Stimulated activated CD8-positive, alpha-beta memory T cell treated with anti-CD3 and anti-CD28 coated beads, Interleukin-4, amount 100 ng/mL, for 48 hours (primary cell): ENCODE measurements around the gene LXN.
A peak's percentile ranks its signal among the peaks of the same experiment; 100 is the strongest.
"Not testable (repeated sequence)": the region's sequence is repeated elsewhere in the genome, so short reads cannot be mapped to it uniquely, and the experiment has no call there.

Source experiments
- DNase-seq: peaks from one replicate; pipeline ENCODE4 v3.0.0-alpha.2; 2020

Gene LXN, protein sequence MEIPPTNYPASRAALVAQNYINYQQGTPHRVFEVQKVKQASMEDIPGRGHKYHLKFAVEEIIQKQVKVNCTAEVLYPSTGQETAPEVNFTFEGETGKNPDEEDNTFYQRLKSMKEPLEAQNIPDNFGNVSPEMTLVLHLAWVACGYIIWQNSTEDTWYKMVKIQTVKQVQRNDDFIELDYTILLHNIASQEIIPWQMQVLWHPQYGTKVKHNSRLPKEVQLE

GRCh38 chr3:158672215-158673176 lies at the start of gene LXN:
TSS of gene LXN (minus strand) at chr3:158672648. CDS start at chr3:158672478, 170 bp downstream.
- DNase-seq = peak; percentile 82

DNA sequence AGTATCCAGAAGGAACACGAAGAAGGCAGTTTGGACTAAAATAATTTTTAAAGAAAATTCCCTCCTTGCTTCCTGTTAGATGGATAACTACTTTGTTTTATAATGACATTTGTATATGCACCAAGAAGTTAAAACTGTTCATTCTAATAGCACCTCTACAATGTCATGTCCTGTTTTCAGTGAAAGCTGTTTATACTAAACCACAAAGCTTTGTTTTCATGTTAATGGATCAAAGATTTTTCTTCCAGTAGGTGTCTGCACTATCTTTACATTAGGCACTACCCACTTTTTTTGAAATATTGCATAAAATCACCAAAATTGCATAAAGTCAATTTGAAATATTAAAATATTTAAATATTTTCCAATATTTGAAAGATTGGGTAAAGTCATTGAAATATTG lies 49.7 kb upstream of the LXN start:
- no peak for DNase-seq

GRCh38 chr3:158718490-158719170 lies 46.2 kb upstream of the LXN start:
- no peak for DNase-seq

GRCh38 chr3:158717576-158717975 lies 45.1 kb upstream of the LXN start:
- DNase-seq = no peak

DNA sequence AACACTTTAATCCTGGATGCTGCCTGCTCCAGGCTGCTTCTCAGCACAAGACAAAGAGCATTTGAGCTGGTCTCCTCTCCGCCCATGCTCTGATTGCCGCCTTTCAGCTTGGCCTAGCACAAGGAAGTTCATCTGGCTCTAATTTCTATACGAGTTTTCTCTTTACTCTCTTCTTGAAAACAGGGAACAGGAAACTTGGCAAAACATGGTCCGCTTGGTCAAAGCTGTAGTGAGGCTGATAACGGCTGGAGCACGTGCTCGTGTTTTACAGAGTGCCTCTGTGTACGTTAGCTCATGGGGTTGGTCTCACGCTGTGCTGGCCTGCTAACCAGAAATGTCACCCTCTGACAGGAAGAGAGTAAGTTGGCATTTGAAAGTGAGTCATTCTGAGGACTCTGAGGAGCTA lies 40.6 kb upstream of the LXN start:
- no peak for DNase-seq

- no peak for DNase-seq
Observed at GRCh38 chr3:158712443-158712842, 40.0 kb upstream of the LXN start.

DNA sequence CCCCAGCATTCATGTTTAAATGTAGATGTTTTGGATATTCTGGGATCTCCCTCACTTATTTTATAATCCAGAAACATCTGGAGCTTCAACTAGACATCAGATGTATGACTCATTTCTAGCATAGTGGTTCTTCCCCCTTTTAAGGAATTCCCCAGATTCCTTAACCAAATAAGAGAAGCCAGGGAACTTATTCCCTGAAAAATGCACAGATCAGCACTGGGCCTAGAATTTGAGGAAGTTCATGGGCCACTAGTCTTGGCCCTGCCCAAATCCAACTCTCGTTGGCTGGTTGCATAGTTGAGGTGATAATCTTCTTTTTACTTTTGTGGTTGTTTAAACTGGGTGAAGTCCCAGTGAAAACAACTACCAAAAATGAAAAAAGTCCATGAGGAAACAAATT lies 39.4 kb upstream of the LXN start:
- no peak for DNase-seq

GRCh38 chr3:158710601-158711000 lies 38.2 kb upstream of the LXN start:
- no peak for DNase-seq

DNA sequence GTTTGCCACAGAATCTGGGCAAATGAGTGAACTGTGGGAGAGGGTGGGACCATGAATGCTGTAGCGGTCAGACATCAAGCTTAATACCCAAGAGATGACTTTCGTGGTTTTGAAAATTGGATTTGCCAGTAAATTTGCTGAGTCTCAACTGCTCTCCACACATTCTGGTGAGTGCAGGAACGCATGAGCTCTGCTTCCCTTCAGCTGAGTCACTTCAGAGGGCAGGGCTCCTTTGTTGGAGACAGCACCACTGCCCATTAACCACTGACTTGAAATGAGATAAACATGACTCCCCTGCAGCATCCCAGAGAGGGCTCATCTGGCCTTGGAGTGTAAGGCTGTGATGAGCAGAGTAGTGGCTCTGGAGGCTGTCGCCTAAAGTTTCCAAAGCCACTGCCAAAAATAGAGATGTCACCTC lies 37.2 kb upstream of the LXN start:
- no peak for DNase-seq

DNA sequence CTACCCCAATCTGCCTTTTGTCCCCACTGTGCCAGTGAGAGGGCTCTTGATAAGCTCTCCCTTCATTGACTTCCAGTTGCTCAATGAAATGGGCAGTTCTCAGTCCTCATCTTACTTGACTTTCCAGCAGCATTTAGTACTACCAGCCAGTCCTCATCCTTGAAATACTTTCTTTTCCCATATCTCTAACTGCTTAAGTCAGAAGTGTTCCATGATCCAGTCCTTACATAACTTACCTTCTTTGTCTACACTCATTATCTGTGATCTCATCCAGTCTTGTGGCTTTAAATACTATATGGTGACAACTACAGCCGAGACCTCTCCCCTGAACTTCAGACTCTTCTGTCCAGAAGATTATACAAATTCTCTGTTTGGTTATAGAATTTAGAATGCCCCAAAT lies 31.1 kb upstream of the LXN start:
- DNase-seq = no peak

DNA sequence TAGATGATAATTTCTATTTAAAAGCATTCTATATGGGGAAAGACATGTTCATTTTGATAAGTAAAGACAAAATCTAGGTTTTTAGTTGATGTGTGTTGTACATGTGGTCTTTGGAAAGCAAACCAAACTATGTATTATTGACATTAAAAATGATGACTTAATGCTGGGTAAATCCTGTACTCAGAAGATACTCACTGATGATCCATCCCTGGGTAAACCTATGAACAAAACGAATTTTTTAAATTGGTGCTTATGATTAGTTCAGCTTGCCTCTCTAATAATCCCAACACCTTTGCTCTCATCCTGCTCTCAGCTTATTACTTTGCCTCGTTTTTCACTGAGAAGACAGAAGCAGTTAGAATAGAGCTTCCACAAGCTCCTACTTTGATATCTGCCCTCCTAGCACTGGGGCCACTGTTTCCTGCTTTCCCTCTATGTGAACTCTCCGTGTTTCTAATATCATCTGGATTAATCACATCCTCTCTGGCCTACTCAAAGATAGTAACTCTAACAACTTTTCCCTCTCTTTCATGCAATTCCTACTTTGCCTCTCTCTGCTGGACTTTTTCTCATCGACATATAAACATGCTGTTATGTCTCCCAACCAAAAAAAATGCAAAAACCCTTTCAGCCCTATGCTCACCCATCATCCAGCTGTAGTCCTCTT lies 30.5 kb upstream of the LXN start:
- DNase-seq = no peak

- DNase-seq = no peak
Observed at GRCh38 chr3:158701420-158702065, 29.1 kb upstream of the LXN start.

DNA sequence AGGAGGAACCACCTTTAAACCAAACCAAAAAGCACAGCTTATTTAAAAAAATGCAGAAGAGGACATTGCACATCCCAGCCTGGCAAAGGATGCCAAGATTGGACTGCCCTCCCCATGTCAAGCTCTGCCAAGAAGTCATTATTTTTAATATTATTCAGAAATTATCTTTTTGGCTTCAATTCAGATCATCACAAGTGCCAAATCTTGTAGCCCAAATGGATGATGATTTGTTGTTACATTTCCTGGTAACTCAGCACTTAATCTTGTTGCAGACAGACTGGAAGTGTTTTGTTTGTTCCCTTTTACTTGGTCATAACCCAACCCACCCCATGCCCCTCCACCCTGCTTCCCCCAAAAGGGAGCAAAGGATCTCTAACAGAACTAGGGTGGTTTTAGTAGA lies 28.1 kb upstream of the LXN start:
- DNase-seq = no peak

DNA sequence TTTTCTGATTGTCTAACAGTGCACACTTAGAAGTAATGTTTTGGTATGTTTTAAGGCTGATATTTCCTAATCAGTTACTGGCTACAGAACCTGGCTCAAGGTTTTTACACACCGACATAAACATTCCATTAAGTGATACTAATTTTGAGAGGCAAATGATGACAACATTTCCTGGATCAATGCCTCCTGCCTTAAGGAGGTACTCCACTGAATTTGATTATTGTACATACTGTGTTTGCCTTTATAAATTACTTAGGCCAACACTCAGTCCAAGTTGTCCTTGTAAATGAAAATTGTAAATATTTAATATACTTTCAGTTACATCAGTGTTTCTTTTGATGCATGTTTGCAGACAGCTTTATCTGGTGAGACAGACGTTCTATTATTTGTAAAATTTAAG lies 24.2 kb upstream of the LXN start:
- no peak for DNase-seq

DNA sequence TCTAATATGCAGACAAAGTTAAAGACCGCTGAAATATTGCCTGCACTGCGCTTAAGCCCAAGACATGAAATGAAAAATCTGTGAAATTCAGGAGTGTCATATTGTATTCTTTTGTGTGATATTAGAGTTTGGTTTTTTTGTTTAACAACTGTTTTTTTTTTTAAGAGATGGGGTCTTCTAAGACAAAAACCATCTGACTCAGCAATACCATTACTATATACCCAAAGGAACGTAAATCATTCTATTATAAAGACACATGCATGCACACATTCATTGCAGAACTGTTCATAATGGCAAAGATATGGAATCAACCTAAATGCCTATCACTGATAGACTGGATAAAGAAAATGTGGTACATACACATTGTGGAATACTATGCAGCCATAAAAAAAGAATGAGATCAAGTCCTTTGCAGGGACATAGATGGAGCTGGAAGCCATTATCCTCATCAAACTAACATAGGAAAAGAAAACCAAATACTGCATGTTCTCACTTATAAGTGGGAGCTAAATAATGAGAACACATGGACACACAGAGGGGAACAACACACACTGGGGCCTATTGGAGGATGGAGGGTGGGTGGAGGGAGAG lies 21.5 kb upstream of the LXN start:
- not testable (repeated sequence) for DNase-seq

GRCh38 chr3:158685159-158685558 lies 12.7 kb upstream of the LXN start:
- no peak for DNase-seq

- DNase-seq = no peak
Observed at GRCh38 chr3:158683230-158683962, 10.9 kb upstream of the LXN start.

DNA sequence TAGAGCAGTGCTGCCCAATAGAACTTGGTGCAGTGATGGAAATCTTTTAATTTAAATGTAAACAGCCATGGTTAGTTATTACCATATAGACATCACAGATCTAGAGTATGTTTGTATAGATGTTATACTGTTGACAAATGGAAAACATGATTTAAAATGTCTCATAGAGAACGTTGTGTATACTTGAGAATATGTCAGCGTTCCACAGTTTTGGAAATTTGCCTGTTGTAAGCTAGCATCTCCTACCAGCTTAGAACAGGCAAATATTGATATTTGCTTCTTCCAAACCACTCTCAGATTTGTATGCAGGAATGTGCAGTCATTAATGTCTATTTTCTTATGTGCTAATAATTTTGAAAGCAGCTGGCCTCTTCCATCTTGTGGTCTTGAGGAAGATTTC lies 8.4 kb upstream of the LXN start:
- DNase-seq = no peak

DNA sequence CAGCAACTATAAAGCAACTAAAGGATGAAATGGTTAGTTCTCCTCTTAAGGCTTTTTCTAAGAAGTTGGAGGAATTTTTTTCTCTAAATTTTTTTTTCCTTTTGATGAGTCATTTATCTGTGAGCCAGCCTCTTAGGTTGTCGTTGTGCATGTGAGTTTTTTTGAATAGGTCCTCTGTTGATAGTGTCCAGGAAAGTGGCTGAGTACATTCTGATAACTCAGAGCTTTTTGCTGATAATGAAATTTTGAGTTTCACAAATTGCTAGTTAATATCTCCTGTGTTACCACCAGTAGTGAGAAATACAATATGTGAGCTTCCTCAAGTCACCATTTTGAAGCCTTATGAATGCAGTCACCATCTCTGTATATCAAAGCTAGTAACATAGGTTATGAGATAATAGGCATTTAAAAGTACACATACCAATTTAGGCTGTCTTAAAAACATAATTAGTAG lies 7.1 kb upstream of the LXN start:
- DNase-seq = no peak

DNA sequence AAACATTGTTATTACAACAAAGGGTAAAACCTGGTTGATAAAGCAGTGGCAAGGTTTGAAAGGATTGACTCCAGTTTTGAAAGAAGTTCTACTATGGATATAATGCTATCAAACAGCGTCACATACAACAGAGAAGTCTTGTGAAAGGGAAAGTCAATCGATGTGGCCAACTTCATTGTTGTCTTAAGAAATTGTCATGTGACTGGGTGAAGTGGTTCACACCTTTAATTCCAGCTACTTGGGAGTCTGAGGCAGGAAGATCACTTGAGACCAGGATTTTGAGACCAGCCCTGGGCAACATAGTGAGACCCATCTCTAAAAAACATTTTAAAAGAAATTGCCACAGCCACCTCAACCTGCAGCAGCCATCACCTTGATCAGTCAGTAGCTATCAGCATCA lies 6.2 kb upstream of the LXN start:
- no peak for DNase-seq

- no peak for DNase-seq
Observed at GRCh38 chr3:158671821-158672214, 630 bp downstream of the LXN start.
